GM19452 (cell line): ENCODE results near the gene HOXC9.

Experiments
- ATAC-seq: cut with Tn5 transposase; IDR thresholded peaks from one replicate; pipeline ENCODE4 v1.9.1; 2021; ENCODE audit not compliant: unreplicated experiment

HOXC9 gene

GRCh38 chr12:53986686-53987483 is 13.1 kb upstream of the HOXC9 start:
- ATAC-seq, result no peak

- ATAC-seq, result no peak
These were observed 12.2 kb upstream of the HOXC9 start for GRCh38 chr12:53987787-53988230.

- ATAC-seq, result no peak
These were observed 11.3 kb upstream of the HOXC9 start for GRCh38 chr12:53988541-53989226.

- no peak for ATAC-seq
These were observed 10.5 kb upstream of the HOXC9 start for GRCh38 chr12:53989227-53990113.

GRCh38 chr12:53990311-53991076 is 9.5 kb upstream of the HOXC9 start:
- ATAC-seq, result no peak

GRCh38 chr12:53991077-53991460 is 8.9 kb upstream of the HOXC9 start:
- no peak for ATAC-seq

GRCh38 chr12:53992377-53992889 is 7.5 kb upstream of the HOXC9 start:
- no peak for ATAC-seq

GRCh38 chr12:53993162-53994008 is 6.6 kb upstream of the HOXC9 start:
- ATAC-seq, result no peak

- ATAC-seq, result no peak
These were observed 6.0 kb upstream of the HOXC9 start for GRCh38 chr12:53994009-53994263.

GRCh38 chr12:53994264-53995001 is 5.5 kb upstream of the HOXC9 start:
- no peak for ATAC-seq

- ATAC-seq, result no peak
These were observed 5.0 kb upstream of the HOXC9 start for GRCh38 chr12:53995002-53995377.

- ATAC-seq, result no peak
These were observed 4.4 kb upstream of the HOXC9 start for GRCh38 chr12:53995378-53996239.

GRCh38 chr12:53996240-53997203 is 3.4 kb upstream of the HOXC9 start:
- ATAC-seq, result no peak

- ATAC-seq, result no peak
These were observed 2.5 kb upstream of the HOXC9 start for GRCh38 chr12:53997204-53998109.

- no peak for ATAC-seq
These were observed 1.7 kb upstream of the HOXC9 start for GRCh38 chr12:53998110-53998899.
